Right atrium auricular region (tissue), 2 donors: ENCODE data around the gene DPH7. TPM values are rescaled to one million over a fixed set of nuclear protein-coding genes. Genes with fewer than 3 reads are reported as not detected.
"Not testable (repeated sequence)": the region's sequence is repeated elsewhere in the genome, so short reads cannot be mapped to it uniquely, and the experiment has no call there.

ENCODE experiments used
- DNase-seq: peaks from one replicate; pipeline ENCODE4 v3.0.0-alpha.2; 2019; ENCODE audit warnings: low spot score
- H3K27ac ChIP-seq, 2 donors: fragments of 200-600 bp; sonication (generic); 1 replicate in 1 of 2; 2 replicates in 1 of 2; pipeline ENCODE4 v1.5.1; 2016 to 2019
- H3K27me3 ChIP-seq, 2 donors: fragments of 200-600 bp; sonication (generic); one replicate each; pipeline versions ENCODE4 v1.5.1 to v1.6.0; 2017 to 2019
- H3K36me3 ChIP-seq: fragments of 200-600 bp; sonication (generic); one replicate; pipeline ENCODE4 v1.5.1; 2016
- H3K4me1 ChIP-seq, 2 donors: fragments of 200-600 bp; sonication (generic); one replicate each; pipeline versions ENCODE4 v1.5.1 to v1.6.0; 2017 to 2019
- H3K4me3 ChIP-seq, 2 donors: fragments of 200-600 bp; sonication (generic); 1 replicate in 1 of 2; 2 replicates in 1 of 2; pipeline ENCODE4 v1.5.1; 2017 to 2019; ENCODE audit warnings: mild to moderate bottlenecking in 1 of 2, moderate library complexity in 1 of 2
- H3K9me3 ChIP-seq, 2 donors: fragments of 200-600 bp; sonication (generic); one replicate each; pipeline ENCODE4 v1.5.1; 2019
- CTCF ChIP-seq, 2 donors: fragments of 200-600 bp; sonication (generic); IDR thresholded peaks; one replicate each; pipeline ENCODE4 v1.5.1; 2019; ENCODE audit warnings: antibody characterized with exemption in 2 of 2
- total RNA-seq, 2 donors: library from RNA; depleted of rRNA; stranded (reverse); fragments of >200 nt; gene quantifications; one replicate each; pipeline ENCODE4 v1.1.0, GENCODE V29; 2016

DPH7 gene
- total RNA-seq, 2 donors from 2014 or later = 17.9 to 21.0 TPM

DNA sequence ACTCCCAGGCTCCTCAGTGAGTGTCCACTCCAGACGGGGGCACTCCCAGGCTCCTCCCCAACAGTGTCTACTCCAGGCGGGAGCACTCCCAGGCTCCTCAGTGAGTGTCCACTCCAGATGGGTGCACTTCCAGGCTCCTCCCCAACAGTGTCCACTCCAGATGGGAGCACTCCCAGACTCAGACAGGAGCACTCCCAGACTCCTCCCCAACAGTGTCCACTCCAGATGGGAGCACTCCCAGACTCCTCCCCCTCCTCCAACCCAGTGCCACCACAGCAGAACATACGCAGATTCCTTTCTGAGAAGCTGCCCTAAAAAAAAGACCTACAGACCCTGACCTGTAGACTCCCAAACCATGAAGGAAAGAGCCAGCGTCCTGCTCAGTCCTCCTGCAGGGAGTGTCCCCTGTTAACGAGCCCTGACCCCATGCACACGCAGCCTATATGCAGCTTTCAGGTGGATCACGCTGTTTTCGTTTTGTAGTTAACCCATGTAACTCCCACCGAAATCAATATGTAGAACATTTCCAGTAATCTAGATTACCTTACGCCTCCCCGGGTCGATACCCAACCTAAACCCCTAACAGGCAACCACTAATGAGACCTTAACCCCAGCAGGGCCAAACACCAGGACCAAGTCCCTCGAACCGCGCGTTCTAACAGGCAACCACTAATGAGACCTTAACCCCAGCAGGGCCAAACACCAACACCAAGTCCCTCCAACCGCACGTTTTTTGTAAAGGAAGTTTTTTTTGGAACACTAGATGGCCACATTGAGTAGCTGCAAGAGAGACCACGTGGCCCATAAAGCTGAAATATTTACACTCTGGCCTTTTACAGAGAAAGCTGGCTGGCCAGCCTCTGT lies 44.2 kb downstream of the DPH7 start:
- peak; percentile 31 to 66 for TF ChIP-seq CTCF (IDR thresholded peaks at IDR 0.05)
- no peak overlapping the region for H3K4me3 ChIP-seq
- H3K27ac ChIP-seq = no peak overlapping the region
- no peaks in the 10 kb centered on the region for H3K27me3 ChIP-seq
- no peak for DNase-seq
- peaks cover 0 to 6% of the 10 kb centered on the region in 2 donors for H3K4me1 ChIP-seq
- no peaks in the 10 kb centered on the region for H3K36me3 ChIP-seq
- no peaks in the 10 kb centered on the region for H3K9me3 ChIP-seq

GRCh38 chr9:137532891-137533468 lies 45.7 kb downstream of the DPH7 start:
- not testable (repeated sequence) for H3K9me3 ChIP-seq, H3K27ac ChIP-seq, H3K27me3 ChIP-seq, H3K4me3 ChIP-seq, H3K36me3 ChIP-seq, DNase-seq, H3K4me1 ChIP-seq

DNA sequence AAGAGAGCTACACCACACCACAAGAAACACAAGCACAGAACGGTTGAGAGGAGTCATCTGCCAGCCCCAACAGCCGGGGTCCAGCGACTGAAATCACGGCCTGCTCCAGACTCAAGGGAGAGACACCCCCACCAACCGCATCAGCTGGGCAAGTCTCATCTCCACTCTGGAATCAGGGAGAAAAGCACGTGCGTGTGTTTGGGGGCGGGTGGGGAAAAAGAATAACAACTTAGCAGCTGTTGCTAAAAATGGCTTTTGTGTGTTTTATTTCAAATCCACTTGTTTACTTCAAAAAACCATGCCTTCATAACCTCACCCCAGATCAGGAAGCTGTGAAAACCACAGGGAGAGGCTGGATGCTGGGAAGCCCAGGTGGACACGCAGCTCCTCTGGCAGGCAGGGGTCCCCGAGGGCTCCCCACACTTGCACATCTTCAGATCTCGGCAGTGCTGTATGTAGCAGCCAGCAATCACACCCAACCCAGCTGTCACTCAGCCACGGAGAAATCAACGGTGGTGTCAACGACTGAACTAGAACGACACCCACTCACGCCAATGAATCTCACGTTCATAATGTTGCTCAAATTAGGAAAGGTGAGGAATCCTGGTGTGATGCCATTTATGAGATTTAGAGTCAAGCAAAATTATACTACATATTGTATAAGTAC lies 47.5 kb downstream of the DPH7 start:
- Histone ChIP-seq H3K36me3 (no peaks in the 10 kb centered on the region), H3K27me3 (no peaks in the 10 kb centered on the region), H3K4me1 (peaks cover 0 to 6% of the 10 kb centered on the region in 2 donors), H3K27ac (no peak overlapping the region), H3K9me3 (no peaks in the 10 kb centered on the region), H3K4me3 (no peak overlapping the region)
- no peak for TF ChIP-seq CTCF (IDR thresholded peaks at IDR 0.05)
- DNase-seq = no peak

DNA sequence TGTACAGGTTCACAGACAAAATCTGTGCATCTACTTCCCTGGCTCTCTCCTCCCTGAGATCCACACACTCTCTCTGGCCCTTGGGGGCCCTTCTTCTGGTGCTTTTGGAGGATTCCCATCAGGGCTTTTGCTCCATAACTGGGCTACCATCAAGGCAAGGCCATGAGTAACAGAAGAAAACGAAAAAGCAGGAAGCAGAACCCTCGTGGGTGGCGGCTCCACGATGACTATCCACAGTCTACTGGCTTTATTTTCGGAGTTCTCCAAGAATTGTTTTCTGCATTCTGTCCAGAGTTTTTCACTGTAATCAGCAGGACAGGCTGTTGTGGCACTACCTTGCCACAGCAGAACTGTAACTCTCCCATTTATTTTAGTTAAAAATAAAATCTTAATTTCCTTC lies 48.4 kb downstream of the DPH7 start:
- no peak for TF ChIP-seq CTCF (IDR thresholded peaks at IDR 0.05)

DNA sequence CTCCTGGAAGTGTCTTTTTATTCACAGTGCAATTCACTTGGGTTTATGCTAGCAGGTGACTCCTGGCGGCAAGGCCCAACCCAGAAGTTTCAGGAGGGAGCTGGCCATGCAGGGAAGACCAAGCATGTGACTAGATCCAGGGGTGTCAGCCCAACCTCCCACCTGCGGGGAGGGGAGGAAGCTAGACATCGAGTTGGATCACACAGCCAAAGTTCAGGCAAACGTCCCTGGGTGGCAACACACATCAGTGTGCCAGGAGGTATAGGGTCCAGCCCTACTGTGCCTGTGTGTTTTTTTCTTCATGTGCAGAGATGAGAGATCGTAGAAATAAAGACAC lies 53.8 kb downstream of the DPH7 start:
- H3K4me1 ChIP-seq = no peaks in the 10 kb centered on the region
- no peaks in the 10 kb centered on the region for H3K27me3 ChIP-seq
- H3K36me3 ChIP-seq = no peaks in the 10 kb centered on the region
- H3K4me3 ChIP-seq = no peak overlapping the region
- no peak for DNase-seq
- H3K9me3 ChIP-seq = no peaks in the 10 kb centered on the region
- no peak for TF ChIP-seq CTCF (IDR thresholded peaks at IDR 0.05)
- H3K27ac ChIP-seq = no peak overlapping the region

More for the DNA sequence above, 48.4 kb downstream of the DPH7 start:
- Histone ChIP-seq H3K27ac (no peak overlapping the region), H3K9me3 (no peaks in the 10 kb centered on the region), H3K36me3 (no peaks in the 10 kb centered on the region), H3K27me3 (no peaks in the 10 kb centered on the region), H3K4me1 (peaks cover 0 to 5% of the 10 kb centered on the region in 2 donors), H3K4me3 (no peak overlapping the region)
- DNase-seq = no peak
